Panc1 (cell line): ENCODE results near the gene PIWIL4.

Experiments
- POLR2AphosphoS5 ChIP-seq: IDR thresholded peaks from 2 replicates; pipeline ENCODE4 v1.6.1; 2012; ENCODE audit warnings: mild to moderate bottlenecking, low read depth, low read length, moderate library complexity
- SIN3A ChIP-seq: IDR thresholded peaks from 2 replicates; pipeline ENCODE4 v1.6.1; 2012; ENCODE audit warnings: low read depth, mild to moderate bottlenecking, low read length, moderate library complexity, borderline replicate concordance; ENCODE audit not compliant: insufficient read depth
- TCF7L2 ChIP-seq: IDR thresholded peaks from 2 replicates; pipeline ENCODE4 v1.6.1; 2011; ENCODE audit warnings: mild to moderate bottlenecking, low read depth, low read length, inconsistent platforms
- TF ChIP-seq, protein P1 (sequence below): fragments of 450-650 bp; IDR thresholded peaks from 2 replicates; pipeline ENCODE4 v1.5.1; 2017; ENCODE audit warnings: mild to moderate bottlenecking
- TF ChIP-seq, protein P2 (sequence below), 2 experiments: IDR thresholded peaks; 2 replicates each; pipeline ENCODE4 v1.6.1; 2011 to 2012; ENCODE audit warnings: low read depth in 2 of 2, control low read depth in 1 of 2, low read length in 1 of 2, mild to moderate bottlenecking in 1 of 2, moderate library complexity in 1 of 2; ENCODE audit not compliant: insufficient read depth in 1 of 2

- TF ChIP-seq POLR2AphosphoS5 (no peak), TCF7L2 (no peak), SIN3A (no peak)
- TF ChIP-seq, protein P1, sequence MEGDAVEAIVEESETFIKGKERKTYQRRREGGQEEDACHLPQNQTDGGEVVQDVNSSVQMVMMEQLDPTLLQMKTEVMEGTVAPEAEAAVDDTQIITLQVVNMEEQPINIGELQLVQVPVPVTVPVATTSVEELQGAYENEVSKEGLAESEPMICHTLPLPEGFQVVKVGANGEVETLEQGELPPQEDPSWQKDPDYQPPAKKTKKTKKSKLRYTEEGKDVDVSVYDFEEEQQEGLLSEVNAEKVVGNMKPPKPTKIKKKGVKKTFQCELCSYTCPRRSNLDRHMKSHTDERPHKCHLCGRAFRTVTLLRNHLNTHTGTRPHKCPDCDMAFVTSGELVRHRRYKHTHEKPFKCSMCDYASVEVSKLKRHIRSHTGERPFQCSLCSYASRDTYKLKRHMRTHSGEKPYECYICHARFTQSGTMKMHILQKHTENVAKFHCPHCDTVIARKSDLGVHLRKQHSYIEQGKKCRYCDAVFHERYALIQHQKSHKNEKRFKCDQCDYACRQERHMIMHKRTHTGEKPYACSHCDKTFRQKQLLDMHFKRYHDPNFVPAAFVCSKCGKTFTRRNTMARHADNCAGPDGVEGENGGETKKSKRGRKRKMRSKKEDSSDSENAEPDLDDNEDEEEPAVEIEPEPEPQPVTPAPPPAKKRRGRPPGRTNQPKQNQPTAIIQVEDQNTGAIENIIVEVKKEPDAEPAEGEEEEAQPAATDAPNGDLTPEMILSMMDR, result no peak
- TF ChIP-seq, protein P2, sequence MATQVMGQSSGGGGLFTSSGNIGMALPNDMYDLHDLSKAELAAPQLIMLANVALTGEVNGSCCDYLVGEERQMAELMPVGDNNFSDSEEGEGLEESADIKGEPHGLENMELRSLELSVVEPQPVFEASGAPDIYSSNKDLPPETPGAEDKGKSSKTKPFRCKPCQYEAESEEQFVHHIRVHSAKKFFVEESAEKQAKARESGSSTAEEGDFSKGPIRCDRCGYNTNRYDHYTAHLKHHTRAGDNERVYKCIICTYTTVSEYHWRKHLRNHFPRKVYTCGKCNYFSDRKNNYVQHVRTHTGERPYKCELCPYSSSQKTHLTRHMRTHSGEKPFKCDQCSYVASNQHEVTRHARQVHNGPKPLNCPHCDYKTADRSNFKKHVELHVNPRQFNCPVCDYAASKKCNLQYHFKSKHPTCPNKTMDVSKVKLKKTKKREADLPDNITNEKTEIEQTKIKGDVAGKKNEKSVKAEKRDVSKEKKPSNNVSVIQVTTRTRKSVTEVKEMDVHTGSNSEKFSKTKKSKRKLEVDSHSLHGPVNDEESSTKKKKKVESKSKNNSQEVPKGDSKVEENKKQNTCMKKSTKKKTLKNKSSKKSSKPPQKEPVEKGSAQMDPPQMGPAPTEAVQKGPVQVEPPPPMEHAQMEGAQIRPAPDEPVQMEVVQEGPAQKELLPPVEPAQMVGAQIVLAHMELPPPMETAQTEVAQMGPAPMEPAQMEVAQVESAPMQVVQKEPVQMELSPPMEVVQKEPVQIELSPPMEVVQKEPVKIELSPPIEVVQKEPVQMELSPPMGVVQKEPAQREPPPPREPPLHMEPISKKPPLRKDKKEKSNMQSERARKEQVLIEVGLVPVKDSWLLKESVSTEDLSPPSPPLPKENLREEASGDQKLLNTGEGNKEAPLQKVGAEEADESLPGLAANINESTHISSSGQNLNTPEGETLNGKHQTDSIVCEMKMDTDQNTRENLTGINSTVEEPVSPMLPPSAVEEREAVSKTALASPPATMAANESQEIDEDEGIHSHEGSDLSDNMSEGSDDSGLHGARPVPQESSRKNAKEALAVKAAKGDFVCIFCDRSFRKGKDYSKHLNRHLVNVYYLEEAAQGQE (IDR thresholded peaks at IDR 0.05; ENCODE audit: insufficient read depth in 1 of 2, low read depth in 2 of 2, low read length in 1 of 2), result no peak
These were observed 41.4 kb upstream of the PIWIL4 start for GRCh38 chr11:94525546-94526324.
